ENCODE results near the gene ADGRL3.

Gene ADGRL3

DNA sequence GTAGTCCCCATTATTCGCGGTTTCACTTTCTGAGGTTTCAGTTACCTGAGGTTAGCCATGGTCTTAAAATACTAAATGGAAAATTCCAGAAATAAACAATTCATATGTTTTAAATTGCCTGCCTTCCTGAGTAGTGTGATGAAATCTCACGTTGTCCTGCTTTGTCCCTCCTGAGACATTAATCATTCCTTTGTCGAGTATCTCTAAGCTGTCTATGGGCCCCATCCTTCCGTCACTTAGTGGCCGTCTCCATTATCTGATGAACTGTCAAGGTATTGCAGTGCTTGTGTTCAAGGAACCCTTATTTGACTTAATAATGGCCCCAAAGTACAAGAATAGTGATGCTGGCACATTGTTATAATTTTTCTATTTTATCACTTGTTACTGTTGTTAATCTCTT lies 94.8 kb downstream of the ADGRL3 start:
- Histone ChIP-seq H2BK120ac (ENCODE audit: insufficient read depth, low read length, poor library complexity) (no peak overlapping the region), H3K4ac (ENCODE audit: low read depth, low read length) (no peak overlapping the region), H2BK5ac (ENCODE audit: low read depth, low read length, poor library complexity) (no peak overlapping the region), H4K91ac (ENCODE audit: low read depth, low read length) (no peak overlapping the region), H3K18ac (ENCODE audit: low read length) (no peak overlapping the region), H3K23ac (ENCODE audit: low read length) (no peak overlapping the region), H3K79me1 (ENCODE audit: low read length) (no peaks in the 10 kb centered on the region), H3K9ac (ENCODE audit: low read length) (no peak overlapping the region), H2BK12ac (ENCODE audit: low read length) (no peak overlapping the region), H3K4me1 (ENCODE audit: control insufficient read depth in 1 of 2, insufficient read depth in 2 of 2, low read length in 2 of 2) (no peaks in the 10 kb centered on the region), H3K14ac (ENCODE audit: low read length) (no peak overlapping the region), H3K4me3 (ENCODE audit: low read depth, low read length) (no peak overlapping the region), H3K4me2 (ENCODE audit: low read length) (no peak overlapping the region), H3K9me3 (ENCODE audit: insufficient read depth, low read depth, low read length) (no peaks in the 10 kb centered on the region), H3K36me3 (ENCODE audit: control insufficient read depth in 1 of 2, insufficient read depth in 2 of 2, low read length in 2 of 2) (no peaks in the 10 kb centered on the region), H3K27ac (ENCODE audit: low read depth, low read length) (no peak overlapping the region), H3K79me2 (ENCODE audit: control insufficient read depth, insufficient read depth, low read length, poor library complexity) (no peaks in the 10 kb centered on the region), H3K27me3 (ENCODE audit: insufficient read depth, low read length) (no peaks in the 10 kb centered on the region), H2AK5ac (ENCODE audit: low read length) (no peak overlapping the region), H4K12ac (ENCODE audit: low read depth, low read length) (no peak overlapping the region), H4K8ac (ENCODE audit: low read depth, low read length) (no peak overlapping the region), H2AFZ (ENCODE audit: insufficient read depth, low read length, poor library complexity) (no peak overlapping the region)
- WGBS (ENCODE audit: extremely low coverage, insufficient coverage, insufficient read length): no CpG with 5 or more reads among the region's 6 CpGs
- no peak for DNase-seq

DNA sequence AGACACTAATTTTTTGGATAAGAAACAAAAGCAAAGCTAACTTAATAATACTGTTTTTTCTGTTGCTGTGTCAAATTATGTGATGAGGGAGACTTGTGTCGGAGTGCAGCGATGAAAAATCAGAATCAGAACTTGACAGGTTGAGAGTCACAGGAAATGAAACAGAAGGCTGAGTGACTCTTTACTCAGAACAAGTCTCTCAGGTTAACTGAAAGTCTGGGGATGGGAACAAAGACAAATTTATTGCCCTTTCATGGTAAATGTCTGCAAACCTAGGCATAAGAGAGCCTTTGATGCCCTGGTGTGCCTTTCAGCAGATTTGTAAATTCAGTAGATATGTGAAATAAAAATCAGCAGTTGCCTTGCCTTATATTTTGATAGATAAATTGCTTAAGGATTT lies 96.0 kb downstream of the ADGRL3 start:
- Histone ChIP-seq H3K18ac (ENCODE audit: low read length) (no peak overlapping the region), H2BK12ac (ENCODE audit: low read length) (no peak overlapping the region), H3K4me2 (ENCODE audit: low read length) (no peak overlapping the region), H3K9me3 (ENCODE audit: insufficient read depth, low read depth, low read length) (no peaks in the 10 kb centered on the region), H2AK5ac (ENCODE audit: low read length) (no peak overlapping the region), H4K91ac (ENCODE audit: low read depth, low read length) (no peak overlapping the region), H3K79me2 (ENCODE audit: control insufficient read depth, insufficient read depth, low read length, poor library complexity) (no peaks in the 10 kb centered on the region), H3K27me3 (ENCODE audit: insufficient read depth, low read length) (no peaks in the 10 kb centered on the region), H3K27ac (ENCODE audit: low read depth, low read length) (no peak overlapping the region), H3K79me1 (ENCODE audit: low read length) (no peaks in the 10 kb centered on the region), H3K23ac (ENCODE audit: low read length) (no peak overlapping the region), H3K9ac (ENCODE audit: low read length) (no peak overlapping the region), H3K36me3 (ENCODE audit: control insufficient read depth in 1 of 2, insufficient read depth in 2 of 2, low read length in 2 of 2) (no peaks in the 10 kb centered on the region), H2AFZ (ENCODE audit: insufficient read depth, low read length, poor library complexity) (no peak overlapping the region), H2BK120ac (ENCODE audit: insufficient read depth, low read length, poor library complexity) (no peak overlapping the region), H4K8ac (ENCODE audit: low read depth, low read length) (no peak overlapping the region), H3K4ac (ENCODE audit: low read depth, low read length) (no peak overlapping the region), H2BK5ac (ENCODE audit: low read depth, low read length, poor library complexity) (no peak overlapping the region), H3K4me1 (ENCODE audit: control insufficient read depth in 1 of 2, insufficient read depth in 2 of 2, low read length in 2 of 2) (no peaks in the 10 kb centered on the region), H4K12ac (ENCODE audit: low read depth, low read length) (no peak overlapping the region), H3K4me3 (ENCODE audit: low read depth, low read length) (no peak overlapping the region), H3K14ac (ENCODE audit: low read length) (no peak overlapping the region)
- WGBS (ENCODE audit: extremely low coverage, insufficient coverage, insufficient read length): no CpG with 5 or more reads among the region's 2 CpGs
- DNase-seq: no peak

DNA sequence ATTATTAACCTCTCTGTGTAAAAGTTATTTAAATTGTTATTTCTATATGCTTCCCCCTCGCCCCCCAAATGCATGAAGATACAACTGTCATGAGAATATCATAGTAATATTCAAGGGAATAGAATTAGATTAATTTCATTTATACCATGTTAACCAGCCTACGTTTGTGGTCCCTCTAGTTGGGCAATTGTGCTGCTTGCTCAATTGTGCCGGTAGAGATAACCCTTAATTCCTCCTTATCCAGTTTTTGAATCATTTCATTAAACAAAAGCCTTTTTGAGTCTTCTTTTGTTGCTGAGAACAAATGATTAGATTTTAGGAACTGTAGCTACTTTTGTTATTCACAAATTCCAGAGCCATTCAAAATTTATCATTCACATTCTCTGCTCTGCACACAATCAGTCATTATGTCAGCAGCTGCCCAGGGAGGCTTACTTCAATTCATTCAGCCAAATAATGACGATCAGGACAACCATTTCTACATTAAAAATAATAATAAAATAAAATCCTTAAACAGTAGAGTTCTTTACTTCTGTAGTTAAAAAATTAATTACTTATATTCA lies 98.1 kb downstream of the ADGRL3 start:
- Histone ChIP-seq H3K4me1 (ENCODE audit: control insufficient read depth in 1 of 2, insufficient read depth in 2 of 2, low read length in 2 of 2) (no peaks in the 10 kb centered on the region), H2BK12ac (ENCODE audit: low read length) (no peak overlapping the region), H3K9me3 (ENCODE audit: insufficient read depth, low read depth, low read length) (no peaks in the 10 kb centered on the region), H3K4me2 (ENCODE audit: low read length) (no peak overlapping the region), H3K23ac (ENCODE audit: low read length) (no peak overlapping the region), H2AK5ac (ENCODE audit: low read length) (no peak overlapping the region), H3K4ac (ENCODE audit: low read depth, low read length) (no peak overlapping the region), H3K4me3 (ENCODE audit: low read depth, low read length) (no peak overlapping the region), H2BK5ac (ENCODE audit: low read depth, low read length, poor library complexity) (no peak overlapping the region), H4K12ac (ENCODE audit: low read depth, low read length) (no peak overlapping the region), H3K18ac (ENCODE audit: low read length) (no peak overlapping the region), H4K91ac (ENCODE audit: low read depth, low read length) (no peak overlapping the region), H3K79me1 (ENCODE audit: low read length) (no peaks in the 10 kb centered on the region), H3K9ac (ENCODE audit: low read length) (no peak overlapping the region), H3K79me2 (ENCODE audit: control insufficient read depth, insufficient read depth, low read length, poor library complexity) (no peaks in the 10 kb centered on the region), H3K27me3 (ENCODE audit: insufficient read depth, low read length) (no peaks in the 10 kb centered on the region), H3K27ac (ENCODE audit: low read depth, low read length) (no peak overlapping the region), H3K14ac (ENCODE audit: low read length) (no peak overlapping the region), H2BK120ac (ENCODE audit: insufficient read depth, low read length, poor library complexity) (no peak overlapping the region), H4K8ac (ENCODE audit: low read depth, low read length) (no peak overlapping the region), H2AFZ (ENCODE audit: insufficient read depth, low read length, poor library complexity) (no peak overlapping the region), H3K36me3 (ENCODE audit: control insufficient read depth in 1 of 2, insufficient read depth in 2 of 2, low read length in 2 of 2) (no peaks in the 10 kb centered on the region)
- no CpG with 5 or more reads among the region's 4 CpGs for WGBS (ENCODE audit: extremely low coverage, insufficient coverage, insufficient read length)
- no peak for DNase-seq

- Histone ChIP-seq H3K9ac (ENCODE audit: low read length) (no peak overlapping the region), H3K9me3 (ENCODE audit: insufficient read depth, low read depth, low read length) (no peaks in the 10 kb centered on the region), H2BK5ac (ENCODE audit: low read depth, low read length, poor library complexity) (no peak overlapping the region), H3K79me1 (ENCODE audit: low read length) (no peaks in the 10 kb centered on the region), H2AK5ac (ENCODE audit: low read length) (no peak overlapping the region), H2AFZ (ENCODE audit: insufficient read depth, low read length, poor library complexity) (no peak overlapping the region), H3K36me3 (ENCODE audit: control insufficient read depth in 1 of 2, insufficient read depth in 2 of 2, low read length in 2 of 2) (no peaks in the 10 kb centered on the region), H3K79me2 (ENCODE audit: control insufficient read depth, insufficient read depth, low read length, poor library complexity) (no peaks in the 10 kb centered on the region), H3K14ac (ENCODE audit: low read length) (no peak overlapping the region), H3K4ac (ENCODE audit: low read depth, low read length) (no peak overlapping the region), H4K12ac (ENCODE audit: low read depth, low read length) (no peak overlapping the region), H3K18ac (ENCODE audit: low read length) (no peak overlapping the region), H2BK120ac (ENCODE audit: insufficient read depth, low read length, poor library complexity) (no peak overlapping the region), H3K27me3 (ENCODE audit: insufficient read depth, low read length) (no peaks in the 10 kb centered on the region), H2BK12ac (ENCODE audit: low read length) (no peak overlapping the region), H3K4me2 (ENCODE audit: low read length) (no peak overlapping the region), H3K27ac (ENCODE audit: low read depth, low read length) (no peak overlapping the region), H4K8ac (ENCODE audit: low read depth, low read length) (no peak overlapping the region), H3K4me3 (ENCODE audit: low read depth, low read length) (no peak overlapping the region), H3K23ac (ENCODE audit: low read length) (no peak overlapping the region), H3K4me1 (ENCODE audit: control insufficient read depth in 1 of 2, insufficient read depth in 2 of 2, low read length in 2 of 2) (no peaks in the 10 kb centered on the region), H4K91ac (ENCODE audit: low read depth, low read length) (no peak overlapping the region)
- DNase-seq: no peak
- WGBS (ENCODE audit: extremely low coverage, insufficient coverage, insufficient read length): no CpG with 5 or more reads among the region's 4 CpGs
Measured at GRCh38 chr4:61299316-61299715, 99.2 kb downstream of the ADGRL3 start.

Measured in trophoblast cell (in vitro differentiated cells and primary cell).